Dermis blood vessel endothelial cell (primary cell): Measurements from ENCODE around the gene LHFPL2. TPM values are rescaled to one million over a fixed set of nuclear protein-coding genes. Genes with fewer than 3 reads are reported as not detected.

Source experiments
- DNase-seq: peaks from one replicate; pipeline ENCODE4 v3.0.0; 2010
- total RNA-seq: library from RNA; depleted of rRNA; stranded (reverse); fragments of >200 nt; gene quantifications from 2 replicates; pipeline ENCODE4 v1.2.3, GENCODE V29; 2014

Gene LHFPL2
- total RNA-seq, 1 donor from 2014 or later, result 67.7 TPM

DNA sequence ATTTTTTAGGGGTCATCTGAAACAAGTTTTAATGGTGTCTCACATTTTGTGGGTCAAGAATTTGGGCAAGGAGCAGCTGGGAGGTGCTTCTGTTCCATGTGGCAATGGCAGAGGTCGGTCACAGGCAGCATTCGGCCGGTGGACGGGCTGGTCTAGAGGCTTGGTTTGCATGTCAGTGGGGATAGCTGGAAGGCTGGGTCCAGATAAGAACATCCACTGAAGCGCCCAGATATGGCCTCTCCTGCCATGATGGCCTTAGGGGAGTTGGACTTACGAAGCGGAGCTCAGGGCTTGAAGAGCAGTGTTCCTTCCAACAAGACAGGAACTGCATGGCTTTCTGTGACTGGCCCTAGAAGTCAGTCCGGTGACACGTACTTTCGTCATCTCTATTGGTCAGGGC is 30.3 kb downstream of the LHFPL2 start:
- DNase-seq, result no peak

DNA sequence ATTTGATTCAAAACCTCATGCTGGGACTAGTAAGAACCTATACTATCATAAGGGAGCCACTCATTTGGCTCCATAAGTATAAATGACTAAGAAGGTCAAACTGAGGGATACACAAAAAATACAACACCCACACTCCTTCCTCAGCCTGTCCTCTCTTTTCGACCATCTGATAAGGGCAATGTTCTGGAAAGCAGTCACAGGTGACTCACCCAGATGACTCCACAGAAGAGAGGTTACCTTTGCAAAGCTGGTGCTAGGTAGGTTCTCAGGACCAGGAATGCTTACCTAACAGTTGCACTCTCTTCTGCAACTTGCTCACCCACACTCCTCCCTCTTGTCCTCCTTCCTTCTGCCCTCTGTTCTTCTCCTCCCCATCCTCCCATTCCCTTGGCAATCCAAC is 32.9 kb downstream of the LHFPL2 start:
- no peak for DNase-seq

DNA sequence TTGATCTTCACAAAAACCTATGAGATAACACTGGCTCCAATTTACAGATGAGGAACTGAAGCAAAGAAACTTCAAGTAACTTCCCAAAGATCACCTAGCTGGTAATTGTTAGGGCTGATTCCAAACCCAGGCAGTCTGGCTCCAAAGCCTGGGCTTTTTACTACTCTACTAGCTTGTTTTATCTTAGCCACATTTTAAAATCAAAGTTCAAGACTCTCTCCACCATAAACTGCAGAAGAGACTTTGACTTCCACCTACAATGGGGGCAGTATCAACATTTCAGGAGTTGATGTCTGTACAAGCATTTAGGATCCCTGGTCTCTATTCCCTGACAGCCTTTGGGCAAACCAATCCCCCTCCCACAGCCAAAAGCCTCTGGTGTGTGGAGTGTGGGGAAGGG is 33.8 kb downstream of the LHFPL2 start:
- no peak for DNase-seq

DNA sequence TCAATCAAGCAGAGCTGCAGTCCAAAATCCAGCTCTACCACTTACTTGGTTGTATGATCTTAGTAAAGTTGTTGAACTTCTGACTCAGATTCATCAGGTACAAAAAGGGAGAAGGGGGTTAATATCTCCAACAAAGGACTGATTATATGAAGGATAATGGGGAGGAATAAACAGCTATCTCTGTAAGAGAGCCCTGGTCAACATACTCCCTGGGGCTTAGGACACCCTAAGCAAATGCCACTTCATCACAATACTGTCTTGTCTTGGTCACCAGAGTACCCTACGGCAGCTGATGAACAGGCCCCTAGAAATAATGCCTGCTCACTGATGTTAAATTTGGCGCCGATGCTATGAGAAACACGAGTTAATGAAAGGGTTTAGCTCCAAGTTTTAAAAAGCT is 34.8 kb downstream of the LHFPL2 start:
- DNase-seq, result no peak

DNA sequence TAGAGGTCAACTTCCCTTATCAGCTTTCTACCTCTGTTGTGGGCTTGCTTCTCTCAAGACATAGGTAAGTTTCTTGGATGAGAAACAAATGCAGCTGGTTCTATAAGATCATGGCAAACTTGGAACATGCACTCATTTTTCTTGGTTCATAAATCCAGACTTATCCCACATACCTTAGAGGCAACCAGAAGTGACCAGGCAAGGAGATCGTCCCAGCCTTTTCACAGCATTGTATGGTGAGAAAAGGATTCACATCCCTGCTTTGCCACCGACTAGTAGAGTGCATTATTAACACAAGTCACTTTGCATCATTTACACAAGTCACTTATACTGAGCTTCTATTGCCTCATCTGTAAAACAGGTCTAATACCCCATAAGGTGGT is 35.4 kb downstream of the LHFPL2 start:
- no peak for DNase-seq

DNA sequence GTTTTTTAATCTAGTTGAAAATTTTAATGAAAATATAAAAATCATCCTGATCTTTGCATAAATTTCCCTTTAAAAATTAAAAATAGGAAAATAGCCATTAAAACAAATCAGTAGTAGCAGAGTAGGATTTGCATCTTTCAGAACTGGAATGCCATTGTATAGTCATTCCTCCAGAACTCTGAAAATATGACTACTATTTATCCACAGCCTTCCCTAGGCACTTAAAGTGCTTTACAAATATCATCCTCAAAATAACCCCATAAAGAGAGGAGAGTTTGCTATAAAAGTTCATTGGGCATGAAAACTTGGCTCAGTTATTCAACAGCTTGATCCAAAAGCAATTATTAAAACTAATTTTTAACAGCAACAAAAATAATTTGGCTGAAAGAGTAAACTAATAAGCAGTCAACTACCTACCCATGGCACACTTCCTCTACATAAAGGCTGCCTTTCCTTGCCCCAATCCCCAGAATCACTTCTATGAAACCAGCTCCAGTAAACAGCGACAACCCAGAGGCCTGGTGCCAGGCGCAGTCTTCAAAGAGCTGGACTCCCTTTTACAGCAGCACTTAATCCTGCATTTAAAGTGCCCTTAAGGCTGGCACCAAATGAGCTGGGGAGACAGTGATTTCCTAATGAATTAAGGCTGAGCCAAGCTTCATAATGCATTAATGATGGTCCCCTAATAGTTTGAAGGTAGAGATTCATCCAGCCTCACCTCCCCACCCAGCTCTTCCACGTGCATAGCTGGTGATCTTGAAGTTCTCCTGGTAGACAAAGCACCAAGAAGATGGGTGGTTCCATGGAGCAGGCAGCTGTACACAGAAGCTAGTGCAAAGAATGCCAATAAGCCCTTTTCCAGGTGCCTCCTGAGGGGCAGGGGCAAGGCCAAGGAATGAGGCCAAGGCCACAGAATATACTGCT is 36.1 kb downstream of the LHFPL2 start:
- DNase-seq, result no peak

DNA sequence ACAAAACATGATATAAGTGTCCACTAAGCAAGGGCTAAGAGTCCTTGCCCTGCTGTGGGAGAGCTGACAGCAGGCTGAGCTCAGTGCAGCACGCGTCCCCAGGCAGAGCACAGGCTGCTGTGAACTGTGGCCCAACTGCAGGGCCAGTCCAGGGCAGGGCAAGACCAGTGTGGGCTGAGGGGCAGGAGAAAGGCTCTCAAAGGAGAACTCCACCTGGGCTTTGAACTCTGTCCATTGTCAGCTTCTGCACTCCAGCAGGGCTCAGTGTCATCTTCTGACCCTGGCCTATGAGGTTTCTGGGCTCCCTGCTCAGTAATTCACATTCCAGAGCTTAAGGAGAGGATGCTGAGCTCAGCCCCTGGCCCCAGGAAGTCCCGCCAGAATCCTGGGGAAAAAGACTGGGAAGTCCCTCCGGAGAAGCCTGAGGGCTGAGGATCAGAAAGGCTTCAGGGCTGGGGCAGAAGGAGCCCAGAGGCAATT is 37.4 kb downstream of the LHFPL2 start:
- DNase-seq, result no peak

DNA sequence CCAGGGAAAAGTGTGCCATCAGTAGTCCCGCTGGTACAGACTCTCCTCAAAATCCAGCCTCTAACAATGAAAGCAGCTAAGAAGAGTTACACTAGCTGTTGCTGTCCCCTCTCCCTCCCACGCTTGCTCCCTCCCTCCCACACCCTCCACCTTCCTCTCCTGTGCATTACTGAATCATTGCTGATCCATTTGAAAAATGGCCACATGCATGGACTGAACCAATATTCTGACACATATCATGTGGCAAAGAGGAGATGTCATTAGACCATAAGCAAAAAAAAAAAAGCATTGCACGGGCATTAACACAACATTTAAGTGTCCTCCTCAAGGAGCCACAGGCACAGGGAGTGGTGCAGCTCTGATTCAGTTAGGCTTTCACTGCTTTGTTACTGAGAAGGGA is 37.9 kb downstream of the LHFPL2 start:
- DNase-seq, result no peak

DNA sequence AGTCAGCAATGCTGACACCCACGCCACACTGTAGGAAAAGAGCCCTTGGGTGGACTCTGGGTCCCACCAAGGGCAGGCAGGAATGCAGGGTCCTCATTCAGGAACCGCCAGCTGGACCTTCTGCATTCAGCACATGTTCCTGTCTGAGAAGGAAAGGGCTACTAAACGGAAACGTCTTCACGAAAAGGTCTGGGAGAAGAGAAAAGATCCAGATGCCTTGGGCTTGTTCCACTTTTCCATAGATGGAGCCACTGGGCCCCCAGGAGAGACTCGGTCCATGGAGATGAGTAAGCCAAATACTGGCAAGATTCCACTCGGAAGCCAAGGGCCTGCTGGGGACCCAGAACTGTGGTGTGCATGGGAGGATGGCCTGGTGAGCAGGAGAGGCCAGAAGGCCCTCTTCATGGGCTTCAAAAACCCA is 38.4 kb downstream of the LHFPL2 start:
- DNase-seq, result no peak

DNA sequence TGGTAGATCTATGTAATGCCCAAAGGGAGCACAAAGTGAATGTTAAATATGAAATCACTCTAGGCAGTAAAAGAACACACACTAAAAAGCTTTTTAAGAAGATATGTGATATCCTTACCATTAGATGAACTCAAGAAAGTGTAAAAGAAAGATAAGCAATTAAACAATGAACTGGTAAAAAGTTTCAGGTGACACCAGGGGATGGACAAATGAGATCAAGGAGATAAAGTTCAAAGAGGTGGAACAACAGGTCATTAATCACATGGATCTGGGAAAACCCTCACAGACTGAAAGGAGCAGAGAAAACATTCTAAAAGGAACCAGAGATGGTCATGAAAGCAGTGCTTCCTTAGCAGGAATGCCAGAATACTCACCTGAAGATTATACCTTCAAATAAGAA is 40.7 kb downstream of the LHFPL2 start:
- no peak for DNase-seq

DNA sequence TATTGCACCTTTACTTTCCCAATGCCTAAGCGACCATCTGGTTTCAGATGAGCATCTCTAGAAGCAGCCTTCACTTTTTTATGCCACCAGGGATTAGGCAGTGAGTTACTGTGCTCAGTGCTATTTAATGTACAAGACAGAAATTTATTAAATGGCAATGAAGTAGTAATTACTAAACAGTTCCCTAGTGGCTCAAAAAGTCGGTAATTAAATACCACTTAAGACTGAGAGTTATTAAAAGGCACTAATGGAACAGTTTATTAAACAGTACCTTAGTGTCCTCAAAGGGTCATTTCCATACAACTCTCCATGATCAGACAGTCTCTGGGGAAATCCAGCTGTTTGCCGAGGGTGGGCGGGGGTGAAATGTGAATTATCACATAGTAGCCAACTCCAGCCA is 42.3 kb downstream of the LHFPL2 start:
- no peak for DNase-seq

DNA sequence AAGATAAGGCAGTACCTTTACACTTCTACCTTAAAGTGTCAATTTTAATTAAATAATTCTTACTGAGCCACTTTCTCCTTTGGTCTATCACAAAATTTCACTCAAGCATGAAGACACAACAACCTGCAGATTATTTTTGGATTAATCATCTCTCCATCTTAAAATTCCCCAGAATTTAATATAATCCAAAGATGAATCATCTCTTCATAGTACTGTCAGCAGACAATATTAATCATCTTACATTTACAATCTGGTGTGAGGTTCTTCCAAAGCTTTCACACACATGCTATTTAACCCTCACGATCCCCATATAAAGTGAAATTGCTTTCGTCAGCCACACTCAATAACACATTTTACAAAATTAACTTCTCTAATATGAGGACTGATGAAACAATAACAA is 43.0 kb downstream of the LHFPL2 start:
- no peak for DNase-seq

DNA sequence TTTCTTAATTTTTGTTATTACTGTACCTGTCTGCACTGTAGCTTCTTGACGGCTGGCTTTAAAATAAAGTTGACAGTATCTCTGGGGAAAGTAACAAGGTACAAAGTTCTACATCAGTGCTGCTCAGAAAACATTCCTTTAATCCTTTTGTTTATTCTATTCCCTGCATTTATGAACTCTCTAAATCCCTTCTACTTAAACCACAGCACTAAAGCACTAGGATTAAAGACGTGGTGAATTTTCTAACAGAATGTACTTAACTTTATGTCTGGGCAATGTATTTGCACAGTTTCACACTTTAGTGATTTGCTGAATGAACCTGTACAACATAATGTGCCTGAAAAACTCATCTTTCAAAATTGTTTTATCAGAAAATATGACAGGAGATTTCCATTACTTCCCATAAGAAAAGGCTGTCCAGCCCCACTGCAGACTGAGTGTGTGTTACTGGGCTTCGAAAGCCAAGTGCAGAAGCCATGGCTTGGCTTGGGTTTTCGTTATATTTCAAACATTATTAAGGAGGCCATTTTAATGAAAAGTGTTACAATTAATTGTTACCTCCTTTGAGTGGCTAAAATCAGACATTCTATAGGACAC is 43.8 kb downstream of the LHFPL2 start:
- no peak for DNase-seq

DNA sequence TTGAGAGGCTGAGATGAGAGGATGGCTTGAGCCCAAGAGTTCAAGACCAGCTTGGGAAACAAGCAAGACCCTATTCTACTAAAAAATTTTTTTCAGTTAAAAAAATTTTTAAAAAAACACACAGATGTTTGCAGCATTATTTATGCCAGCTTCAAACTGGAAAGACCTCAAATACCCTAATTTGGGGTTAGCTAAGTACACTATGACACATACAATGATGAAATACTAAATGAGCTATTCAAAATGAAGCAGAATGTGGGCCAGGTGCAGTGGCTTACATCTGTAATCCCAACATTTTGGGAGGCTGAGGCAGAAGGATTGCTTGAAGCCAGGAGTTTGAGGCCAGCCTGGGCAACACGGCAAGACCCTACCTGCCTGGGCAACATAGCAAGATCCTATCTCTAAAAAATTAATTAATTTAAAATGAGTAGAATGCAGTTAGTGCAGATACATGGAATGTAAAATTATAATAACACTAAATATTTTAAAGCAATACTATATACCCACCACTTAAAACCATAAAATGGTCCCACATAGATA is 44.9 kb downstream of the LHFPL2 start:
- no peak for DNase-seq

DNA sequence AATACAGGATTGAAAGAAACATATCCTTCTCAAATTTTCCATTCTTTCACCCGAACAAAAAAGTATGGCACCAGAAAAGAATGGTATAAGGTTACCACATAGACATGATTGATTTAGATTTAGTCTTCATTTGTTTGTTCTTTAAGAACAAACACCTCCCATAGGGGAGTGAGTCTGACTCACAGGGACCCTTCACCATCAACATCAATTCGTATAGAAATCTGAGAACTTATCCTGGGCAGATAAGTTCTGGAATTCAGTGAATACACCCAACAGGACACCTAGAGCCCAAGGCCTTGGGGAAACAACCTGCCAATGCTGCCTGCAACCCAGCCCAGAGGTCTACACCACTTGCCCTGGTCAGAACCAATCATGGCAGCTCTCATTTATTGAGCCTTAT is 46.2 kb downstream of the LHFPL2 start:
- DNase-seq, result no peak

DNA sequence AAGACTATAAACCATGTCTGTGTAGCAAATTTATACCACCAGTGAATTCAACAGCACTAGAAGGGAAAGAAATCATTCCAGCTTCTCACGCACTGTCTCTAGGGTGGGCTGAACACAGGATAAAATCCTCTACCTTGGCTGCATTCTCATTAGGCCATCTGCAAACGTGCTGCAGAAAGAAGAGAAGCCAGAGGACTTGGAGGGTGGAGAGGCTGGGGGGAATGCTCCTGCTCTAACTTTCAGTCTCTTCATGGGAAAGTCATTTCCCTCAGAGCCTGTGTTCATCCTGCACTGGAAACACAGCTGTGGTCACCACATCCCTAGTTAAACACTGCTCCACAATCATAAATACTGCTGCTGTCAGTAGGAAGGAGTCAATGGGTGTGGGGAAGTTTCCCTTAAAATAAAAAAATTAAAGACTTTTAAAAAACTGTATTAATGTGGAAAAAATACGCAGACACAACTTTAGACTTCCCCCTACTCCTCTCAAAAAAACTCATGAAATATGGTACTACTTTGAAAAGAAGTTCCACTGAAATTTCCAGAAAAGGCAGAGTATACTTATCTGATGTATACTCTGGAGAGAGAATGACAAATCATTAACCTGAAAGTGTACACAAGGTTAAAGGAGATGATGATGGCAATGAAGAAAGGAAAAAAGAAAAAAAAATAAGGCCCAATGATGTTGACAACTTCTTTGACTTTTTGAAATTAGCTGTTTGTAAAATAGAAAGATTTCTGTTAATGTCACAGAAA is 46.8 kb downstream of the LHFPL2 start:
- peak; percentile 62 for DNase-seq

DNA sequence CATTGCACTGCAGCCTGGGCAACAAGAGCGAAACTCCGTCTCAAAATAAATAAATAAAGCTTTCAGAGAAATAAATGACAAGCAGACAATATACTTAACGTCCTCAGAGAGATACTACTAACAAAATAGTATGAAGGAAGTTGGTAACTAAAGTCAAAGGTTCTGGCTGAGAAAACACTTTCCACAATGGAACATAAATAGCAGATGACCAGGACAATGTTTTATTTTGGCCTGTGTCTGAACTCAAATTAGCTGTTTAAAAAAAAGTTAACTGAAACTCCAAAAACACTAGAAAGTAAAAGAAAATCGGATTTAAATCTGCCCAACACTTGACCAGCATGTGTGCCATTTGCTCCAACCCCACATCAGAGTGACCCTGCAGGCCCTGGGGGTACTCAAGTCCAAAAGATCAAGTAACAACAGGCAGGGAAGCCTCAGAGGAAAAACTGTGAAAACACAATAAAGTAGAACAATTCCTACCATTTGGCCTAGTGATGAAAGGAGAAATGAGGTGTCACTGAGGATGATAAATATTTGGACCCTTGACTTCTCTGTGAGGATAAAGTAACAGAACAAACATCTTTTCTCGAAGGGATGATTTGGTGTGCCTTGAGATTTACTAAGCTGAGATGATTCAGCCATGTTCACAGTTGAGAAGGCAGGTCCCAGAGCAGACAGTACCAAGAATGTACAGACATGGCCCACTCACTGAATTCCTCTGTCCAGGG is 47.7 kb downstream of the LHFPL2 start:
- peak; percentile 39 for DNase-seq

DNA sequence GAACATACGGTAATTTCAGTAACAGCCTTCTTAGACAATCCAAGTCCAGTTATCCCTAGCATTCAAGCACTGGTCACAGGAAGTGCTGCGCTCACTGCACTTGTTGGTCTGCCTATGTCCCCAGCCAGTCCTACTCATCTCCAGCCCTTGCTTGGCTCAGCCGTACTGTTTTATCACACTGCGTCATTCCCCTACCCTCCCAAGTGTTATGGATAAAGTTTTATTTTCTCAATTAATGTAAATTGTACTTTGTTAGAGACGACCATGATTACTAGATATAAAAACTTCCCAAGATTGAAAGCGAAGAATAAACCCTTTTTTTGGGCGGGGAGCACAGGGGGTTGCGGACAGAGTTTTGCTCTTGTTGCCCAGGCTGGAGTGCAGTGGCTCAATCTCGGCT is 49.6 kb downstream of the LHFPL2 start:
- no peak for DNase-seq

DNA sequence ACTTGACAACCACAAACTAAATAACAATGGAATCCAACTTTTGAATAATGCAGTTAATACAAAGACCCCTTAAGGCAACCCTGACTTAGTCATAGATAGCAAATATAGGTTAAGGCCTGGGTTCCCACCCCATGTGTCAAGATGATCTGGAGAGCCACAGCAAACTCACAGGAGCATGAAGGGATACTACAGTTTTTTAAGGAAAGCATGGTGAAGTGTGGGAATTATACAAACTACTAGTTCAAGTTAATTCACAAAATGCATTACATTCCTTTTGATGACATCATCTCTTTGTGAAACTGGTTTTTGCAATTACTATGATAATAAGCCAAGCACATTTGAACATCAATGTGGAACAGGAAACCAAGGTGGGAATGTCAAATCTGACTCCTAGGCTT is 50.6 kb downstream of the LHFPL2 start:
- DNase-seq, result peak; percentile 84

DNA sequence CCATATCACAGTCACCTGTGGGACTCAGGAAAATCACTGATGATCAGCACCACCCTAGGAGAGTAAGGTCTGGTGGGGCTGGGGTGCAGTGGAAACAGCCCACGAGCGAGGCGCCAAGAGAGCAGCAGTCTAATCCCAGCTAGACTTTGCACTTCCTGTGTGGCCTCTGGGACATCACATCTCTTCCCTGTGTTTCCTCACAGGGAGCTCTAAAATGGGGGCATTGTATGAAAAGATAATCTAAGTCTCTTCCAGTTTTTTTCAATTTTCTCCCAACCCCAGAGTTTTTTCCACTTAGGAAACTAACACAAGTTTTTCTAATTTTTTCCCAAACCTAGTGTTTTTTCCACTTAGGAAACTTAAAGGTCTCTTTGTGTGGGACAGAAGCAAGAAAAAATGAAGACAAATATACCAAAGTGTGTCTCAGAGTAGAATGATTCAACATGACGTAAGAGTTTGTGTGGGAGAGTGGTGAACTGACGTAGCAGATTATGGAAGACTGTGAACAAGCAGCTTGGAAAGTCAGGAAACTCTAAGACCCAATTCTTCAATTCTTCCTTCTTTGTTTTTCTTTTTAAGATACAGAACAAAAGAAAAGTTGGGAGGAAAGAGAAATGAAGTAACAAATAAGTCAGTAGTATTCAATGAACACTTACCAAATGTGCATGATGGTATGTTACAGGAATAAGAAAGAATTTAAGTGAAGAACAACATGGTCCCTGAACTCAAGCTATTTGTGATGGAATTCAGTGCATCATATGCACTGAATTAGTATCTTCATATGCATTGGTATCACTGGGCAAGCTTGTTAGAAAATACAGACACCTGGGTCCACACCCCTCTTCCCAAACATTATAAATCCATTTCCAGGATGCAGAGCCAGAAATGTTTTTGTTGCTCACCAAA is 51.3 kb downstream of the LHFPL2 start:
- DNase-seq, result peak; percentile 51

DNA sequence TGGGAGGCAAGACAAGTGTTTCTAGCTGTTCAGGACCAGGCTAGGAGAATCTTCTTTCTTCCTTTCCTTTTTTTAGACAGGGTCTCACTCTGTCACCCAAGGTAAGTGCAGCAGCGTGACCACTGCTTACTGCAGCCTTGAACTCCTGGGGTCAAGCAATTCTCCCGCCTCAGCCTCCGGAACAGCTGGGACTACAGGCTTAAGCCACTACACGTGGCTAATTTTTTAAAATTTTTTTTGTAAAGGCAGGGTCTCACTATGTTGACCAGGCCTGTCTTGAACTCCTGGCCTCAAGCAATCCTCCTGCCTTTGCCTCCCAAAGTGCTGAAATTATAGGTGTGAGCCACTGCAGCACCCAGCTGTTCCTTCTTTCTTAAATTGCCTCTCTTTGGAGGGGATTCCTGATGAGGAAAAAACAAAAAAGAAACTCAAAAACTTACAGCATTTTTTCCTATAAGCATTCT is 53.1 kb downstream of the LHFPL2 start:
- no peak for DNase-seq
